Motor neuron (in vitro differentiated cells): ENCODE measurements around the gene THG1L. TPM values are rescaled to one million over a fixed set of nuclear protein-coding genes. Genes with fewer than 3 reads are reported as not detected.
A peak's percentile ranks its signal among the peaks of the same experiment; 100 is the strongest.
"Not testable (repeated sequence)": the region's sequence is repeated elsewhere in the genome, so short reads cannot be mapped to it uniquely, and the experiment has no call there.

ENCODE experiments used
- ATAC-seq, 8 experiments: fragments of 200-7000 bp; cut with Tn5 transposase; replicated peaks in 6 of 8; 2 replicates each; pipeline ENCODE4 v1.8.0; 2021; ENCODE audit warnings: mild to moderate bottlenecking in 8 of 8, moderate library complexity in 8 of 8
- H3K27ac ChIP-seq, 2 donors: fragments of 250-450 bp; sonication (Bioruptor Pico); 2 replicates each; pipeline ENCODE4 v1.9.0; 2021; ENCODE audit warnings: antibody characterized with exemption in 2 of 2, mild to moderate bottlenecking in 2 of 2, moderate library complexity in 1 of 2
- H3K4me1 ChIP-seq, 2 donors: fragments of 250-450 bp; sonication (Bioruptor Pico); replicated peaks in 1 of 2; 2 replicates each; pipeline ENCODE4 v1.6.1; 2021; ENCODE audit warnings: antibody characterized with exemption in 2 of 2, mild to moderate bottlenecking in 2 of 2, moderate library complexity in 1 of 2
- H3K4me3 ChIP-seq, 5 donors: fragments of 250-450 bp; sonication (Bioruptor Pico); 2 replicates each; pipeline ENCODE4 v1.9.0; 2021; ENCODE audit warnings: antibody characterized with exemption in 5 of 5, mild to moderate bottlenecking in 5 of 5, moderate library complexity in 4 of 5
- WGBS, 10 experiments: fragments of 450-650 bp; shearing (Covaris generic); methylation state at CpG; one replicate each; pipeline ENCODE4 v1.0.0; 2022; 5-methylcytosine and 5-hydroxymethylcytosine counted together
- in situ Hi-C, 9 experiments: fragments of 400-800 bp; cut with MboI; loops; one replicate each; pipeline ENCODE4 v1.15.0; 2021; ENCODE audit warnings: low sequenced_read_pairs in 9 of 9, low pct_unique_long_range_greater_than_20kb in 2 of 9; ENCODE audit not compliant: unreplicated experiment in 9 of 9
- total RNA-seq, 8 experiments: library from RNA; unstranded; fragments of 300-600 nt; gene quantifications; 2 replicates each; pipeline versions ENCODE4 v1.2.3 to v1.2.4, GENCODE V29; 2022

Gene THG1L
- total RNA-seq, result 10 to 100 TPM in 5 of 8 experiments, 1 to 10 TPM in 3; 8.1 to 27.8 (median 12.1) TPM

GRCh38 chr5:157731272-157732129 is at the start of gene THG1L:
TSS of gene THG1L (plus strand) at chr5:157731420. CDS start at chr5:157731441, 21 bp downstream.
- ATAC-seq, result peak; percentile 97 to 99 (median 98)
- H3K27ac ChIP-seq, result peak within 1 kb of the TSS; percentile 87 to 91
- peak within 1 kb of the TSS; percentile 59 to 85 (median 70) for H3K4me3 ChIP-seq
- in situ Hi-C loops, result loop anchor here in 4 of 9 experiments (25.0 kb wide), 2 partner anchors 394 to 594 kb away; partner anchors contain the start of gene MED7 (in 1 of the 4)
- WGBS, 10 experiments, result 0 to 32% (median 2%) methylated on average over 2 to 15 of the region's 47 CpGs
- no peaks in the 10 kb centered on the region for H3K4me1 ChIP-seq

- WGBS, 10 experiments, result 20 to 100% (median 40%) methylated on average over 1 of the region's 3 CpGs; no CpG with 5 or more reads in 7 of the 10 experiments
- in situ Hi-C loops, result no loop called here
- H3K27ac ChIP-seq, result no peak overlapping the region
Observed at GRCh38 chr5:157682257-157682656, 49.0 kb upstream of the THG1L start.

GRCh38 chr5:157686276-157687197 is 44.7 kb upstream of the THG1L start:
- ATAC-seq, in situ Hi-C loops, H3K27ac ChIP-seq: not testable (repeated sequence)

More at GRCh38 chr5:157682257-157682656, 49.0 kb upstream of the THG1L start:
- no peak for ATAC-seq
- Histone ChIP-seq H3K4me1 (no peaks in the 10 kb centered on the region), H3K4me3 (no peak overlapping the region)

GRCh38 chr5:157687198-157687554 is 44.0 kb upstream of the THG1L start:
- ATAC-seq, result no peak
- H3K27ac ChIP-seq, result no peak overlapping the region
- no peaks in the 10 kb centered on the region for H3K4me1 ChIP-seq
- no peak overlapping the region for H3K4me3 ChIP-seq
- 83 to 100% methylated on average over 1 of the region's 1 CpG; no CpG with 5 or more reads in 8 of the 10 experiments for WGBS, 10 experiments
- in situ Hi-C loops, result no loop called here

More at GRCh38 chr5:157686276-157687197, 44.7 kb upstream of the THG1L start:
- H3K4me3 ChIP-seq, H3K4me1 ChIP-seq: not testable (repeated sequence)
- WGBS, 10 experiments, result 45 to 97% (median 86%) methylated on average over 1 to 13 of the region's 14 CpGs

- peak in 1 of 8 experiments; percentile 51 for ATAC-seq
- Histone ChIP-seq H3K27ac (no peak overlapping the region), H3K4me3 (no peak overlapping the region), H3K4me1 (no peaks in the 10 kb centered on the region)
- in situ Hi-C loops, result no loop called here
- 74 to 98% (median 95%) methylated on average over 5 to 18 of the region's 52 CpGs; no CpG with 5 or more reads in 3 of the 10 experiments for WGBS, 10 experiments
Observed at GRCh38 chr5:157689942-157690689, 41.1 kb upstream of the THG1L start.

GRCh38 chr5:157690690-157691433 is 40.4 kb upstream of the THG1L start:
- in situ Hi-C loops, result no loop called here
- Histone ChIP-seq H3K4me3 (no peak overlapping the region), H3K27ac (no peak overlapping the region), H3K4me1 (no peaks in the 10 kb centered on the region)
- ATAC-seq, result no peak
- WGBS, 10 experiments, result 80 to 100% (median 100%) methylated on average over 2 to 10 of the region's 53 CpGs; no CpG with 5 or more reads in 1 of the 10 experiments

GRCh38 chr5:157693816-157694215 is 37.4 kb upstream of the THG1L start:
- in situ Hi-C loops, ATAC-seq, H3K27ac ChIP-seq, H3K4me1 ChIP-seq, H3K4me3 ChIP-seq: not testable (repeated sequence)
- 20% methylated on average over 1 of the region's 25 CpGs; no CpG with 5 or more reads in 9 of the 10 experiments for WGBS, 10 experiments

GRCh38 chr5:157696154-157696553 is 35.1 kb upstream of the THG1L start:
- WGBS, 10 experiments, result 50 to 100% (median 80%) methylated on average over 1 to 2 of the region's 3 CpGs; no CpG with 5 or more reads in 4 of the 10 experiments
- ATAC-seq, in situ Hi-C loops: not testable (repeated sequence)

GRCh38 chr5:157698674-157699073 is 32.5 kb upstream of the THG1L start:
- WGBS, 10 experiments, result 61 to 100% (median 72%) methylated on average over 1 to 4 of the region's 4 CpGs
- ATAC-seq, H3K27ac ChIP-seq, H3K4me1 ChIP-seq, in situ Hi-C loops, H3K4me3 ChIP-seq: not testable (repeated sequence)

More at GRCh38 chr5:157696154-157696553, 35.1 kb upstream of the THG1L start:
- H3K4me1 ChIP-seq, H3K4me3 ChIP-seq, H3K27ac ChIP-seq: not testable (repeated sequence)

GRCh38 chr5:157703736-157704135 is 27.5 kb upstream of the THG1L start:
- Histone ChIP-seq H3K27ac (no peak overlapping the region), H3K4me1 (no peaks in the 10 kb centered on the region), H3K4me3 (no peak overlapping the region)
- in situ Hi-C loops, result loop anchor here in 3 of 9 experiments (25.0 kb wide), 2 partner anchors 216 to 366 kb away; a partner anchor contains a TSS
- 30 to 89% (median 63%) methylated on average over 1 to 3 of the region's 3 CpGs for WGBS, 10 experiments
- no peak for ATAC-seq

- no peak for ATAC-seq
- in situ Hi-C loops, result loop anchor here in 3 of 9 experiments (25.0 kb wide), 2 partner anchors 222 to 372 kb away; a partner anchor contains a TSS
- 60 to 100% (median 87%) methylated on average over 1 of the region's 1 CpG; no CpG with 5 or more reads in 4 of the 10 experiments for WGBS, 10 experiments
- Histone ChIP-seq H3K4me3 (no peak overlapping the region), H3K4me1 (no peaks in the 10 kb centered on the region), H3K27ac (no peak overlapping the region)
Observed at GRCh38 chr5:157708866-157709265, 22.4 kb upstream of the THG1L start.
